ENCODE measurements around the gene NOL7.
A peak's percentile ranks its signal among the peaks of the same experiment; 100 is the strongest.

The NOL7 gene

GRCh38 chr6:13617066-13617465 lies 1.9 kb downstream of the NOL7 start:
- Histone ChIP-seq H3K36me3 (ENCODE audit: control insufficient read depth, low read length) (peaks cover 70% of the 10 kb centered on the region), H4K20me1 (ENCODE audit: control insufficient read depth, insufficient read depth, low read depth, low read length) (peaks cover 10% of the 10 kb centered on the region; the same call in 1 of the 2 replicates), H3K27ac (ENCODE audit: low read depth, low read length) (no peak overlapping the region), H3K9me3 (ENCODE audit: control insufficient read depth, insufficient read depth, low read length) (no peaks in the 10 kb centered on the region), H3K4me2 (ENCODE audit: low read length) (peak overlapping the region; percentile 83), H3K4me1 (ENCODE audit: control insufficient read depth, low read length) (peaks cover 37% of the 10 kb centered on the region), H3K79me2 (ENCODE audit: control insufficient read depth, low read length) (peaks cover 73% of the 10 kb centered on the region), H3K27me3 (ENCODE audit: control insufficient read depth, low read length) (no peaks in the 10 kb centered on the region), H3K4me3 (ENCODE audit: low read length) (peak overlapping the region; percentile 99), H3K9me2 (replicated peaks; ENCODE audit: control insufficient read depth, low read length) (no peaks in the 10 kb centered on the region), H3F3A (ENCODE audit: control insufficient read depth, insufficient read depth) (peaks cover 34% of the 10 kb centered on the region)
- TF ChIP-seq EZH2phosphoT487 (IDR thresholded peaks at IDR 0.05; ENCODE audit: borderline replicate concordance, low read length) (no peak), CTCF (IDR thresholded peaks at IDR 0.05; ENCODE audit: low read depth, low read length, poor library complexity, severe bottlenecking) (no peak)

- H3F3A ChIP-seq (ENCODE audit: control insufficient read depth, insufficient read depth): peaks cover 50% of the 10 kb centered on the region
These were observed 9.7 kb downstream of the NOL7 start for GRCh38 chr6:13624871-13625288.

GRCh38 chr6:13629459-13630116 lies 14.5 kb downstream of the NOL7 start:
- no peak overlapping the region for H3K27ac ChIP-seq (ENCODE audit: low read depth, low read length)
- H3K4me1 ChIP-seq (ENCODE audit: control insufficient read depth, low read length): peaks cover 10% of the 10 kb centered on the region
- no peaks in the 10 kb centered on the region for H4K20me1 ChIP-seq (ENCODE audit: control insufficient read depth, insufficient read depth, low read depth, low read length)
- H3K9me2 ChIP-seq (replicated peaks; ENCODE audit: control insufficient read depth, low read length): no peaks in the 10 kb centered on the region
- no peaks in the 10 kb centered on the region for H3K27me3 ChIP-seq (ENCODE audit: control insufficient read depth, low read length)
- peaks cover 82% of the 10 kb centered on the region for H3K36me3 ChIP-seq (ENCODE audit: control insufficient read depth, low read length)
- no peak overlapping the region for H3K4me2 ChIP-seq (ENCODE audit: low read length)
- peaks cover 4% of the 10 kb centered on the region for H3K79me2 ChIP-seq (ENCODE audit: control insufficient read depth, low read length)
- no peak overlapping the region for H3K4me3 ChIP-seq (ENCODE audit: low read length)
- no peaks in the 10 kb centered on the region for H3K9me3 ChIP-seq (ENCODE audit: control insufficient read depth, insufficient read depth, low read length)
- H3F3A ChIP-seq (ENCODE audit: control insufficient read depth, insufficient read depth): peaks cover 7% of the 10 kb centered on the region
- no peak for TF ChIP-seq CTCF (IDR thresholded peaks at IDR 0.05; ENCODE audit: low read depth, low read length, poor library complexity, severe bottlenecking)
- TF ChIP-seq EZH2phosphoT487 (IDR thresholded peaks at IDR 0.05; ENCODE audit: borderline replicate concordance, low read length): no peak

More at GRCh38 chr6:13624871-13625288, 9.7 kb downstream of the NOL7 start:
- peaks cover 92% of the 10 kb centered on the region for H3K36me3 ChIP-seq (ENCODE audit: control insufficient read depth, low read length)
- peaks cover 5% of the 10 kb centered on the region; the same call in 1 of the 2 replicates for H3K79me2 ChIP-seq (ENCODE audit: control insufficient read depth, low read length)
- TF ChIP-seq EZH2phosphoT487 (IDR thresholded peaks at IDR 0.05; ENCODE audit: borderline replicate concordance, low read length) (no peak), CTCF (IDR thresholded peaks at IDR 0.05; ENCODE audit: low read depth, low read length, poor library complexity, severe bottlenecking) (peak; percentile 70)
- no peaks in the 10 kb centered on the region for H3K9me3 ChIP-seq (ENCODE audit: control insufficient read depth, insufficient read depth, low read length)
- no peaks in the 10 kb centered on the region for H4K20me1 ChIP-seq (ENCODE audit: control insufficient read depth, insufficient read depth, low read depth, low read length)
- H3K27ac ChIP-seq (ENCODE audit: low read depth, low read length): no peak overlapping the region
- H3K9me2 ChIP-seq (replicated peaks; ENCODE audit: control insufficient read depth, low read length): no peaks in the 10 kb centered on the region
- no peak overlapping the region for H3K4me3 ChIP-seq (ENCODE audit: low read length)
- H3K4me2 ChIP-seq (ENCODE audit: low read length): no peak overlapping the region
- no peaks in the 10 kb centered on the region for H3K27me3 ChIP-seq (ENCODE audit: control insufficient read depth, low read length)
- H3K4me1 ChIP-seq (ENCODE audit: control insufficient read depth, low read length): peaks cover 3% of the 10 kb centered on the region
